Lung (tissue), 12 donors: ENCODE data around the gene CRYZ. TPM values are rescaled to one million over a fixed set of nuclear protein-coding genes. Genes with fewer than 3 reads are reported as not detected.
A peak's percentile ranks its signal among the peaks of the same experiment; 100 is the strongest.

Experiments used
- ATAC-seq: fragments of 200-7000 bp; cut with Tn5 transposase; one replicate; pipeline ENCODE4 v1.9.1; 2020; ENCODE audit warnings: moderate number of reproducible peaks; ENCODE audit not compliant: insufficient read depth, low FRiP score
- DNase-seq, 3 donors: peaks; one replicate each; pipeline ENCODE4 v3.0.0-alpha.2; 2013 to 2017
- H3K27ac ChIP-seq, 2 donors: one replicate each; pipeline ENCODE4 v1.5.1; 2013; ENCODE audit warnings: mild to moderate bottlenecking in 2 of 2, moderate library complexity in 2 of 2, control low read depth in 1 of 2, inconsistent platforms in 1 of 2, low read depth in 1 of 2, low read length in 1 of 2
- H3K27me3 ChIP-seq, 3 donors: one replicate each; pipeline ENCODE4 v1.5.1; 2013; ENCODE audit warnings: low read length in 2 of 3; ENCODE audit not compliant: control insufficient read depth in 3 of 3, insufficient read depth in 3 of 3
- H3K36me3 ChIP-seq, 4 donors: one replicate each; pipeline ENCODE4 v1.5.1; 2013; ENCODE audit warnings: low read length in 4 of 4, mild to moderate bottlenecking in 1 of 4, moderate library complexity in 1 of 4; ENCODE audit not compliant: control insufficient read depth in 4 of 4, insufficient read depth in 4 of 4
- H3K4me1 ChIP-seq, 5 donors: one replicate each; pipeline ENCODE4 v1.5.1; 2013; ENCODE audit warnings: low read length in 5 of 5, mild to moderate bottlenecking in 2 of 5, moderate library complexity in 1 of 5; ENCODE audit not compliant: control insufficient read depth in 5 of 5, insufficient read depth in 5 of 5
- H3K4me3 ChIP-seq: one replicate; pipeline ENCODE4 v1.5.1; 2013; ENCODE audit warnings: mild to moderate bottlenecking, control low read depth, moderate library complexity
- H3K9ac ChIP-seq, 2 donors: one replicate each; pipeline ENCODE4 v1.5.1; 2013; ENCODE audit warnings: low read length in 2 of 2, control low read depth in 1 of 2; ENCODE audit not compliant: insufficient read depth in 1 of 2
- H3K9me3 ChIP-seq, 4 donors: one replicate each; pipeline ENCODE4 v1.5.1; 2013; ENCODE audit warnings: low read length in 3 of 4, mild to moderate bottlenecking in 1 of 4, moderate library complexity in 1 of 4; ENCODE audit not compliant: control insufficient read depth in 4 of 4, insufficient read depth in 3 of 4
- WGBS, 2 donors: extraction: QIAGEN DNeasy Blood & Tissue Kit; methylation state at CpG; one replicate each; pipeline ENCODE4 v1.1.7; 2013; 5-methylcytosine and 5-hydroxymethylcytosine counted together
- polyA plus RNA-seq, 2 donors: library from polyadenylated mRNA; stranded (reverse); fragments of 200-250 nt; gene quantifications; one replicate each; pipeline ENCODE4 v1.2.1, GENCODE V29; 2013
- total RNA-seq, 2 donors: library from RNA; depleted of rRNA in 1 of 2; stranded (reverse); fragments of >200 nt in 1 of 2; gene quantifications; one replicate each; pipeline ENCODE4 v1.2.1, GENCODE V29; 2014 to 2021
- TF ChIP-seq, protein P1 (sequence below): IDR thresholded peaks from 2 replicates; pipeline ENCODE4 v1.5.1; 2012; ENCODE audit warnings: mild to moderate bottlenecking; ENCODE audit errors: control extremely low read depth, extremely low read depth
- donor health status: control.
- donor health status: control.
- donor health status: Bipolar disorder and iron deficiency.
- donor health status: healthy.
- donor health status: DM: yes; HTN: yes; CAD: no.

CRYZ gene
- total and polyA plus RNA-seq, 4 donors: 10.9 to 55.9 (median 42.6) TPM

- peaks cover 0 to 4% (median 0%) of the 10 kb centered on the region in 5 donors for H3K4me1 ChIP-seq
- no peaks in the 10 kb centered on the region for H3K9me3 ChIP-seq
- H3K36me3 ChIP-seq: no peaks in the 10 kb centered on the region
- no peak for DNase-seq
- TF ChIP-seq, protein P1, sequence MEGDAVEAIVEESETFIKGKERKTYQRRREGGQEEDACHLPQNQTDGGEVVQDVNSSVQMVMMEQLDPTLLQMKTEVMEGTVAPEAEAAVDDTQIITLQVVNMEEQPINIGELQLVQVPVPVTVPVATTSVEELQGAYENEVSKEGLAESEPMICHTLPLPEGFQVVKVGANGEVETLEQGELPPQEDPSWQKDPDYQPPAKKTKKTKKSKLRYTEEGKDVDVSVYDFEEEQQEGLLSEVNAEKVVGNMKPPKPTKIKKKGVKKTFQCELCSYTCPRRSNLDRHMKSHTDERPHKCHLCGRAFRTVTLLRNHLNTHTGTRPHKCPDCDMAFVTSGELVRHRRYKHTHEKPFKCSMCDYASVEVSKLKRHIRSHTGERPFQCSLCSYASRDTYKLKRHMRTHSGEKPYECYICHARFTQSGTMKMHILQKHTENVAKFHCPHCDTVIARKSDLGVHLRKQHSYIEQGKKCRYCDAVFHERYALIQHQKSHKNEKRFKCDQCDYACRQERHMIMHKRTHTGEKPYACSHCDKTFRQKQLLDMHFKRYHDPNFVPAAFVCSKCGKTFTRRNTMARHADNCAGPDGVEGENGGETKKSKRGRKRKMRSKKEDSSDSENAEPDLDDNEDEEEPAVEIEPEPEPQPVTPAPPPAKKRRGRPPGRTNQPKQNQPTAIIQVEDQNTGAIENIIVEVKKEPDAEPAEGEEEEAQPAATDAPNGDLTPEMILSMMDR: no peak
- H3K27ac ChIP-seq: no peak overlapping the region
- no peak overlapping the region for H3K4me3 ChIP-seq
- ATAC-seq: no peak
- no peak overlapping the region for H3K9ac ChIP-seq
- no peaks in the 10 kb centered on the region for H3K27me3 ChIP-seq
- 73 to 89% methylated on average over 2 of the region's 2 CpGs for WGBS, 2 donors
Observed at GRCh38 chr1:74693473-74693872, 39.4 kb downstream of the CRYZ start.

DNA sequence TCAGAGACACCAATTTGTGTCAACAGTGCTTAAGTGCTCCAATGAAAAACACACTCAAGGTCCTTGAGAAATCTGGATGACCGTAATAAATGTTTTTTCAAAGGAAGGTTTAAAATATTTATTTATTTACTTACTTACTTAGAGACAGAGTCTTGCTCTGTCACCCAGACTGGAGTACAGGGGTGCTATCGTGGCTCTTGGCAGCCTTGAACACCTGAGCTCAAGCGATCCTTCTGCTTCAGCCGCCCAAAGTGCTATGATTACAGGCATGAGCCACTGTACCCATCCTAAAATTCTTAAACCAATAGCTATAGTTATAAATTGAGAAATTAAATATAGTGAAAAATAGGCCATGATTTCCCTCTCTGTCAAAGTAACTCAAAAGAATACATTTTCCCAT, 41.9 kb downstream of the CRYZ start:
- H3K27me3 ChIP-seq: no peaks in the 10 kb centered on the region
- H3K4me3 ChIP-seq: no peak overlapping the region
- TF ChIP-seq, protein P1: no peak
- 66 to 81% methylated on average over 4 of the region's 4 CpGs for WGBS, 2 donors
- DNase-seq: no peak
- H3K9ac ChIP-seq: no peak overlapping the region
- H3K4me1 ChIP-seq: peaks cover 0 to 4% (median 0%) of the 10 kb centered on the region in 5 donors
- no peak for ATAC-seq
- no peaks in the 10 kb centered on the region for H3K9me3 ChIP-seq
- no peak overlapping the region for H3K27ac ChIP-seq
- no peaks in the 10 kb centered on the region for H3K36me3 ChIP-seq

- TF ChIP-seq, protein P1: no peak
- ATAC-seq: no peak
- no peaks in the 10 kb centered on the region for H3K36me3 ChIP-seq
Observed at GRCh38 chr1:74690364-74690696, 42.5 kb downstream of the CRYZ start.

More at GRCh38 chr1:74690364-74690696, 42.5 kb downstream of the CRYZ start:
- no peak overlapping the region for H3K4me3 ChIP-seq
- no peak for DNase-seq
- H3K4me1 ChIP-seq: peaks cover 0 to 4% (median 0%) of the 10 kb centered on the region in 5 donors
- H3K9me3 ChIP-seq: no peaks in the 10 kb centered on the region
- WGBS, 2 donors: 21 to 22% methylated on average over 2 of the region's 2 CpGs
- H3K27me3 ChIP-seq: no peaks in the 10 kb centered on the region
- no peak overlapping the region for H3K27ac ChIP-seq
- H3K9ac ChIP-seq: peak overlapping the region; percentile 8 to 33
